Type B pancreatic cell (in vitro differentiated cells): Measurements from ENCODE around the gene CACNA1H. TPM values are rescaled to one million over a fixed set of nuclear protein-coding genes. Genes with fewer than 3 reads are reported as not detected.

Source experiments
- DNase-seq: peaks from one replicate; pipeline ENCODE4 v3.0.0; 2021; ENCODE audit warnings: mixed read lengths; ENCODE audit not compliant: unreplicated experiment; ENCODE audit errors: extremely low spot score
- H3K27ac Mint-ChIP-seq: 2 replicates; pipeline ENCODE4 v1.8.0; 2021; ENCODE audit warnings: mild to moderate bottlenecking, mixed read lengths
- H3K27me3 Mint-ChIP-seq: 2 replicates; pipeline ENCODE4 v1.8.0; 2021; ENCODE audit warnings: mixed read lengths
- H3K36me3 Mint-ChIP-seq: 2 replicates; pipeline ENCODE4 v1.8.0; 2021; ENCODE audit warnings: mixed read lengths
- H3K4me1 Mint-ChIP-seq: one replicate; pipeline ENCODE4 v1.8.0; 2021; ENCODE audit warnings: mixed read lengths; ENCODE audit not compliant: unreplicated experiment
- H3K4me3 Mint-ChIP-seq: 2 replicates; pipeline ENCODE4 v1.8.0; 2021; ENCODE audit warnings: mild to moderate bottlenecking, mixed read lengths
- H3K9me3 Mint-ChIP-seq: 2 replicates; pipeline ENCODE4 v1.8.0; 2021; ENCODE audit warnings: mixed read lengths
- CTCF ChIP-seq: fragments of 200-600 bp; sonication (generic); conservative IDR thresholded peaks from 2 replicates; pipeline ENCODE4 v1.5.0; 2021; ENCODE audit warnings: antibody characterized with exemption, mild to moderate bottlenecking
- total RNA-seq: library from RNA; stranded (reverse); gene quantifications from 2 replicates; pipeline ENCODE4 v1.2.1, GENCODE V29; 2021; ENCODE audit warnings: low replicate concordance

The CACNA1H gene
- total RNA-seq, 1 donor from 2014 or later, result 38.1 TPM

GRCh38 chr16:1157639-1158455, 4.9 kb downstream of the CACNA1H start:
- H3K4me3 Mint-ChIP-seq, result no peak overlapping the region
- no peaks in the 10 kb centered on the region for H3K36me3 Mint-ChIP-seq
- peaks cover 7% of the 10 kb centered on the region for H3K27me3 Mint-ChIP-seq
- DNase-seq, result no peak
- no peak for TF ChIP-seq CTCF
- no peak overlapping the region for H3K27ac Mint-ChIP-seq
- H3K9me3 Mint-ChIP-seq, result no peaks in the 10 kb centered on the region
- peaks cover 11% of the 10 kb centered on the region for H3K4me1 Mint-ChIP-seq

- Mint-ChIP-seq H3K27me3 (peaks cover 7% of the 10 kb centered on the region), H3K4me3 (no peak overlapping the region), H3K4me1 (peaks cover 11% of the 10 kb centered on the region), H3K27ac (no peak overlapping the region), H3K36me3 (no peaks in the 10 kb centered on the region), H3K9me3 (no peaks in the 10 kb centered on the region)
- no peak for DNase-seq
- TF ChIP-seq CTCF, result no peak
Measured at GRCh38 chr16:1158456-1159324, 5.8 kb downstream of the CACNA1H start.

- TF ChIP-seq CTCF, result no peak
- Mint-ChIP-seq H3K27me3 (peaks cover 7% of the 10 kb centered on the region), H3K4me3 (peak overlapping the region; percentile 44), H3K9me3 (no peaks in the 10 kb centered on the region), H3K36me3 (no peaks in the 10 kb centered on the region), H3K27ac (no peak overlapping the region), H3K4me1 (peaks cover 11% of the 10 kb centered on the region)
- no peak for DNase-seq
Measured at GRCh38 chr16:1159325-1159972, 6.5 kb downstream of the CACNA1H start.

GRCh38 chr16:1159973-1160772, 7.3 kb downstream of the CACNA1H start:
- H3K36me3 Mint-ChIP-seq, result no peaks in the 10 kb centered on the region
- DNase-seq, result no peak
- H3K9me3 Mint-ChIP-seq, result no peaks in the 10 kb centered on the region
- no peak for TF ChIP-seq CTCF
- peaks cover 6% of the 10 kb centered on the region for H3K27me3 Mint-ChIP-seq
- H3K4me3 Mint-ChIP-seq, result peak overlapping the region; percentile 44
- no peak overlapping the region for H3K27ac Mint-ChIP-seq
- peaks cover 11% of the 10 kb centered on the region for H3K4me1 Mint-ChIP-seq
